HCT116 (cell line): ENCODE measurements around the gene NUP155. TPM values are rescaled to one million over a fixed set of nuclear protein-coding genes. Genes with fewer than 3 reads are reported as not detected.

Experiments used
- ATAC-seq: fragments of 200-7000 bp; cut with Tn5 transposase; 2 replicates; pipeline ENCODE4 v1.9.1; 2020; ENCODE audit warnings: mild to moderate bottlenecking, moderate library complexity
- BruUV-seq: library from RNA; stranded (reverse); fragments of 400-500 nt; replicated peaks from 2 replicates; lab custom pipeline; 2021; lab: Mats Ljungman, UMichigan
- CTCF ChIA-PET: fragments of 300-600 bp; sonication (Branson Sonifier 250); formaldehyde crosslinking; loops from one replicate; lab custom pipeline; 2021; ENCODE audit warnings: antibody characterized with exemption; lab: Charles Lee
- POLR2A ChIA-PET: fragments of 300-600, 350-600 bp; sonication (Branson Sonifier 250); formaldehyde crosslinking; loops from one replicate; lab custom pipeline; 2021; ENCODE audit warnings: antibody characterized with exemption; lab: Charles Lee
- RAD21 ChIA-PET, 2 experiments: fragments of 300-600 bp; sonication (Branson Sonifier 250); formaldehyde crosslinking; loops; one replicate each; lab custom pipeline; 2023; ENCODE audit warnings: low total read pairs in 2 of 2; ENCODE audit not compliant: uncharacterized antibody in 2 of 2, unreplicated experiment in 2 of 2, low non-redundant PET in 1 of 2; lab: Charles Lee
- DNase-seq: peaks from one replicate; pipeline ENCODE4 v3.0.0-alpha.2; 2010; ENCODE audit warnings: low read depth, low spot score
- H2AFZ ChIP-seq: fragments of 200-600 bp; shearing (Covaris generic), sonication (generic); 2 replicates; pipeline ENCODE4 v1.6.1; 2017; ENCODE audit warnings: low read depth, mixed run types, mixed read lengths, antibody characterized with exemption, low read length; ENCODE audit not compliant: poor library complexity, severe bottlenecking
- H3K27ac ChIP-seq: 2 replicates; pipeline ENCODE4 v1.5.1; 2012; ENCODE audit warnings: low read depth, low read length
- H3K27me3 ChIP-seq: fragments of 200-600 bp; sonication (generic); 2 replicates; pipeline ENCODE4 v1.6.1; 2016; ENCODE audit warnings: mixed run types, low read length, mixed read lengths; ENCODE audit not compliant: insufficient read depth
- H3K36me3 ChIP-seq, 2 experiments: fragments of 200-500 bp in 1 of 2; fragments of 200-600 bp in 1 of 2; sonication (Bioruptor generic) in 1 of 2; sonication (generic) in 1 of 2; 2 replicates each; pipeline versions ENCODE4 v1.5.1 to v1.6.1; 2014 to 2016; ENCODE audit warnings: low read length in 2 of 2, inconsistent platforms in 1 of 2, mixed read lengths in 1 of 2, mixed run types in 1 of 2; ENCODE audit not compliant: insufficient read depth in 2 of 2, control insufficient read depth in 1 of 2
- H3K4me1 ChIP-seq, 2 experiments: fragments of 200-600 bp in 1 of 2; sonication (generic) in 1 of 2; 2 replicates each; pipeline versions ENCODE4 v1.5.1 to v1.6.1; 2012 to 2017; ENCODE audit warnings: low read length in 2 of 2, inconsistent platforms in 1 of 2, mild to moderate bottlenecking in 1 of 2, mixed read lengths in 1 of 2, mixed run types in 1 of 2, moderate library complexity in 1 of 2; ENCODE audit not compliant: insufficient read depth in 2 of 2, control insufficient read depth in 1 of 2
- H3K4me2 ChIP-seq: fragments of 200-600 bp; sonication (generic); 2 replicates; pipeline ENCODE4 v1.6.1; 2017; ENCODE audit warnings: mixed run types, low read length, mixed read lengths
- H3K4me3 ChIP-seq, 2 experiments: fragments of 200-600 bp in 1 of 2; sonication (generic) in 1 of 2; replicated peaks in 1 of 2; 2 replicates each; pipeline ENCODE4 v1.5.1; 2011 to 2016; ENCODE audit warnings: low read length in 2 of 2, control low read depth in 1 of 2, low read depth in 1 of 2, mild to moderate bottlenecking in 1 of 2, mixed read lengths in 1 of 2, mixed run types in 1 of 2
- H3K79me2 ChIP-seq: fragments of 200-600 bp; sonication (generic); 2 replicates; pipeline ENCODE4 v1.6.1; 2017; ENCODE audit warnings: mild to moderate bottlenecking, mixed run types, low read length, moderate library complexity, mixed read lengths; ENCODE audit not compliant: insufficient read depth
- H3K9ac ChIP-seq: fragments of 200-600 bp; sonication (generic); 2 replicates; pipeline ENCODE4 v1.6.1; 2016; ENCODE audit warnings: low read length, mixed read lengths
- H3K9me2 ChIP-seq: fragments of 200-600 bp; sonication (generic), shearing (Covaris generic); 2 replicates; pipeline ENCODE4 v1.6.1; 2017; ENCODE audit warnings: mixed run types, mild to moderate bottlenecking, moderate library complexity; ENCODE audit not compliant: insufficient read depth
- H3K9me3 ChIP-seq, 2 experiments: fragments of 200-500 bp in 1 of 2; fragments of 200-600 bp in 1 of 2; sonication (Bioruptor generic) in 1 of 2; sonication (generic) in 1 of 2; 2 replicates each; pipeline ENCODE4 v1.6.1; 2014 to 2017; ENCODE audit warnings: low read length in 2 of 2, mixed read lengths in 2 of 2, inconsistent platforms in 1 of 2, low read depth in 1 of 2, mild to moderate bottlenecking in 1 of 2, mixed run types in 1 of 2, moderate library complexity in 1 of 2; ENCODE audit not compliant: control insufficient read depth in 1 of 2, insufficient read depth in 1 of 2
- H4K20me1 ChIP-seq: fragments of 200-600 bp; sonication (generic), shearing (Covaris generic); 2 replicates; pipeline ENCODE4 v1.6.1; 2017; ENCODE audit warnings: mixed run types, mild to moderate bottlenecking, moderate library complexity; ENCODE audit not compliant: insufficient read depth
- ATF3 ChIP-seq: IDR thresholded peaks from 2 replicates; pipeline ENCODE4 v1.6.1; 2012
- CBX3 ChIP-seq: IDR thresholded peaks from 2 replicates; pipeline ENCODE4 v1.6.1; 2012; ENCODE audit warnings: low read depth
- CEBPB ChIP-seq: IDR thresholded peaks from 2 replicates; pipeline ENCODE4 v1.6.1; 2012; ENCODE audit warnings: low read depth
- CTCF ChIP-seq, 3 experiments: fragments of 200-600 bp in 1 of 3; sonication (generic) in 1 of 3; IDR thresholded peaks in 2 of 3; conservative IDR thresholded peaks in 1 of 3; 2 replicates each; pipeline ENCODE4 v1.5.1; 2012 to 2017; ENCODE audit warnings: low read depth in 2 of 3, low read length in 2 of 3, antibody characterized with exemption in 1 of 3, borderline replicate concordance in 1 of 3, control low read depth in 1 of 3, mild to moderate bottlenecking in 1 of 3, mixed read lengths in 1 of 3, mixed run types in 1 of 3, moderate library complexity in 1 of 3; ENCODE audit not compliant: insufficient read depth in 1 of 3
- EGR1 ChIP-seq: IDR thresholded peaks from 2 replicates; pipeline ENCODE4 v1.6.1; 2012; ENCODE audit warnings: low read depth
- ELF1 ChIP-seq: IDR thresholded peaks from 2 replicates; pipeline ENCODE4 v1.6.1; 2012; ENCODE audit warnings: low read depth, borderline replicate concordance
- EZH2 ChIP-seq: fragments of 200-600 bp; sonication (generic); IDR thresholded peaks from 2 replicates; pipeline ENCODE4 v1.6.1; 2017; ENCODE audit warnings: antibody characterized with exemption, mixed run types
- EZH2phosphoT487 ChIP-seq: fragments of 200-600 bp; IDR thresholded peaks from 2 replicates; pipeline ENCODE4 v1.6.1; 2018; ENCODE audit warnings: antibody characterized with exemption, borderline replicate concordance
- FOSL1 ChIP-seq: IDR thresholded peaks from 2 replicates; pipeline ENCODE4 v1.6.1; 2012; ENCODE audit warnings: low read depth
- JUND ChIP-seq: IDR thresholded peaks from 2 replicates; pipeline ENCODE4 v1.6.1; 2012
- MAX ChIP-seq: IDR thresholded peaks from 2 replicates; pipeline ENCODE4 v1.6.1; 2012
- POLR2A ChIP-seq: IDR thresholded peaks from 2 replicates; pipeline ENCODE4 v1.7.0; 2011; ENCODE audit warnings: borderline replicate concordance; ENCODE audit not compliant: insufficient read depth, insufficient read length; ENCODE audit errors: extremely low read depth
- POLR2AphosphoS5 ChIP-seq: IDR thresholded peaks from 2 replicates; pipeline ENCODE4 v1.6.1; 2011; ENCODE audit warnings: mild to moderate bottlenecking, low read depth, low read length, moderate library complexity
- REST ChIP-seq: IDR thresholded peaks from 2 replicates; pipeline ENCODE4 v1.6.1; 2012; ENCODE audit warnings: low read depth
- SIN3A ChIP-seq: IDR thresholded peaks from 2 replicates; pipeline ENCODE4 v1.6.1; 2012; ENCODE audit warnings: low read depth
- SRF ChIP-seq: IDR thresholded peaks from 2 replicates; pipeline ENCODE4 v1.6.1; 2012; ENCODE audit warnings: low read depth
- TCF7L2 ChIP-seq: IDR thresholded peaks from 2 replicates; pipeline ENCODE4 v1.7.0; 2011; ENCODE audit warnings: borderline replicate concordance, inconsistent platforms; ENCODE audit not compliant: insufficient read depth, insufficient read length; ENCODE audit errors: extremely low read depth
- YY1 ChIP-seq: IDR thresholded peaks from 2 replicates; pipeline ENCODE4 v1.6.1; 2011; ENCODE audit warnings: low read length, low read depth, moderate library complexity, mild to moderate bottlenecking; ENCODE audit not compliant: insufficient replicate concordance; ENCODE audit errors: extremely low read depth
- ZBTB33 ChIP-seq: IDR thresholded peaks from 2 replicates; pipeline ENCODE4 v1.6.1; 2011; ENCODE audit warnings: mild to moderate bottlenecking, low read length, moderate library complexity; ENCODE audit not compliant: insufficient replicate concordance; ENCODE audit errors: extremely low read depth
- ZNF274 ChIP-seq: fragments of 200-500 bp; sonication (Bioruptor generic); IDR thresholded peaks from 2 replicates; pipeline ENCODE4 v1.6.1; 2014; ENCODE audit warnings: mild to moderate bottlenecking, low read depth, low read length, inconsistent platforms
- intact Hi-C: fragments of 100-400 bp; cut with micrococcal nuclease; formaldehyde crosslinking; loops from 2 replicates; pipeline ENCODE4 v1.10.0; 2022
- total RNA-seq: library from RNA; stranded (reverse); gene quantifications from one replicate; pipeline ENCODE4 v1.2.1, GENCODE V29; 2021; ENCODE audit not compliant: unreplicated experiment

NUP155 gene
- total RNA-seq, 1 experiment from 2014 or later = 80.9 TPM

GRCh38 chr5:37251665-37252064 is 119.2 kb downstream of the NUP155 start:
- BruUV-seq = no TSS peak
- no peak overlapping the region for H3K9ac ChIP-seq
- no peaks in the 10 kb centered on the region for H3K79me2 ChIP-seq
- H3K4me3 ChIP-seq = no peak overlapping the region
- no peak overlapping the region for H3K27ac ChIP-seq
- peaks cover 4 to 13% of the 10 kb centered on the region in 2 experiments; a peak in 2 of 4 replicates for H3K4me1 ChIP-seq
- no peaks in the 10 kb centered on the region for H3K36me3 ChIP-seq
- ChIA-PET RAD21 (no interaction called here), CTCF (no interaction called here), POLR2A (no interaction called here)
- TF ChIP-seq EGR1 (no peak), REST (no peak), CTCF (IDR thresholded peaks at IDR 0.05 in 2 of 3, conservative IDR thresholded peaks at IDR 0.05 in 1 of 3; ENCODE audit: borderline replicate concordance in 1 of 3, insufficient read depth in 1 of 3, low read depth in 2 of 3, low read length in 2 of 3) (no peak), ELF1 (no peak), MAX (no peak), FOSL1 (no peak), SRF (no peak), ZBTB33 (no peak), CEBPB (no peak), EZH2 (no peak), CBX3 (no peak), POLR2A (no peak), ATF3 (no peak), SIN3A (no peak), JUND (no peak), YY1 (no peak), EZH2phosphoT487 (no peak), ZNF274 (no peak), POLR2AphosphoS5 (no peak), TCF7L2 (no peak)
- DNase-seq (no peak), ATAC-seq (no peak)
- H4K20me1 ChIP-seq = no peaks in the 10 kb centered on the region
- no peaks in the 10 kb centered on the region for H3K27me3 ChIP-seq
- H2AFZ ChIP-seq = no peak overlapping the region
- no peaks in the 10 kb centered on the region for H3K9me3 ChIP-seq
- H3K9me2 ChIP-seq = no peaks in the 10 kb centered on the region
- intact Hi-C loops = no loop called here
- H3K4me2 ChIP-seq = no peak overlapping the region
